Activated CD4-positive, alpha-beta T cell treated with anti-CD3 and anti-CD28 coated beads for 36 hours (primary cell): ENCODE results near the gene S100A4. TPM values are rescaled to one million over a fixed set of nuclear protein-coding genes. Genes with fewer than 3 reads are reported as not detected.

ENCODE experiments used
- ATAC-seq: fragments of 200-7000 bp; cut with Tn5 transposase; one replicate; pipeline ENCODE4 v1.10.0; 2021; ENCODE audit warnings: mild to moderate bottlenecking, moderate library complexity
- CTCF ChIA-PET: fragments of 350-600 bp; sonication (Branson Sonifier 250); formaldehyde crosslinking; loops from one replicate; lab custom pipeline; 2021; ENCODE audit warnings: antibody characterized with exemption; lab: Charles Lee
- POLR2A ChIA-PET: fragments of 350-600 bp; sonication (Branson Sonifier 250); formaldehyde crosslinking; loops from one replicate; lab custom pipeline; 2021; ENCODE audit warnings: antibody characterized with exemption, inconsistent platforms; lab: Charles Lee
- DNase-seq: peaks from one replicate; pipeline ENCODE4 v3.0.0-alpha.2; 2020
- H3K27ac Mint-ChIP-seq: one replicate; pipeline ENCODE4 v1.8.0; 2021; ENCODE audit warnings: mixed read lengths
- H3K27me3 Mint-ChIP-seq: one replicate; pipeline ENCODE4 v1.8.0; 2021; ENCODE audit warnings: mixed read lengths
- H3K36me3 Mint-ChIP-seq: one replicate; pipeline ENCODE4 v1.8.0; 2021; ENCODE audit warnings: low read depth, mixed read lengths
- H3K4me1 Mint-ChIP-seq: one replicate; pipeline ENCODE4 v1.8.0; 2021; ENCODE audit warnings: mixed read lengths
- H3K4me3 Mint-ChIP-seq: one replicate; pipeline ENCODE4 v1.8.0; 2021; ENCODE audit warnings: mild to moderate bottlenecking, moderate library complexity, mixed read lengths
- H3K9me3 Mint-ChIP-seq: one replicate; pipeline ENCODE4 v1.8.0; 2021; ENCODE audit warnings: low read depth, mixed read lengths
- intact Hi-C, 2 experiments: fragments of 100-400 bp; cut with DNase I in 1 of 2; cut with micrococcal nuclease in 1 of 2; formaldehyde crosslinking; loops; one replicate each; pipeline versions ENCODE4 v1.14.2 to v1.15.1; 2022 to 2024; cut with DNase I, micrococcal nuclease
- total RNA-seq, 2 experiments: library from RNA; stranded (reverse); gene quantifications; one replicate each; pipeline ENCODE4 v1.2.3, GENCODE V29; 2021

S100A4 gene
- total RNA-seq, 2 experiments from 2014 or later: 84.8 to 166 TPM

GRCh38 chr1:153548722-153549688 is 3.4 kb upstream of the S100A4 start, which contains the start of gene S100A3:
S100A3 (minus strand) TSS chr1:153549258; CDS start chr1:153548485, 773 bp downstream.
- Mint-ChIP-seq H3K27me3 (no peaks in the 10 kb centered on the region), H3K36me3 (peaks cover 8% of the 10 kb centered on the region), H3K4me3 (no peak within 1 kb of the TSS), H3K4me1 (peaks cover 34% of the 10 kb centered on the region), H3K9me3 (no peaks in the 10 kb centered on the region), H3K27ac (peak within 1 kb of the TSS; percentile 38)
- DNase-seq: no peak
- no peak for ATAC-seq
- intact Hi-C loops: loop anchor here in 1 of 2 experiments (5.0 kb wide), 1 partner anchor 1058 kb away; the partner anchor contains the start of gene ADAR
- CTCF ChIA-PET: interaction anchor here (1.6 kb wide), 1 partner anchor 39 kb away, joined by 4 read pairs; no protein-coding TSS in a partner anchor
- POLR2A ChIA-PET: interaction anchor here (1.6 kb wide), 1 partner anchor 17 kb away, joined by 3 read pairs; no protein-coding TSS in a partner anchor

GRCh38 chr1:153547560-153548551 is 2.2 kb upstream of the S100A4 start:
- Mint-ChIP-seq H3K9me3 (no peaks in the 10 kb centered on the region), H3K36me3 (peaks cover 20% of the 10 kb centered on the region), H3K27ac (no peak overlapping the region), H3K27me3 (no peaks in the 10 kb centered on the region), H3K4me3 (peak overlapping the region; percentile 27), H3K4me1 (peaks cover 46% of the 10 kb centered on the region)
- intact Hi-C loops: loop anchor here in 1 of 2 experiments (5.0 kb wide), 1 partner anchor 1059 kb away; the partner anchor contains the start of gene ADAR
- DNase-seq (no peak), ATAC-seq (no peak)
- POLR2A ChIA-PET: no interaction called here
- CTCF ChIA-PET: no interaction called here

GRCh38 chr1:153546796-153547559 is 1.4 kb upstream of the S100A4 start:
- DNase-seq (no peak), ATAC-seq (no peak)
- intact Hi-C loops: loop anchor here in 1 of 2 experiments (5.0 kb wide), 1 partner anchor 1060 kb away; the partner anchor contains the start of gene ADAR
- Mint-ChIP-seq H3K4me1 (peaks cover 54% of the 10 kb centered on the region), H3K27me3 (no peaks in the 10 kb centered on the region), H3K36me3 (peaks cover 24% of the 10 kb centered on the region), H3K4me3 (peak overlapping the region; percentile 27), H3K27ac (peak overlapping the region; percentile 96), H3K9me3 (no peaks in the 10 kb centered on the region)
- POLR2A ChIA-PET: no interaction called here
- CTCF ChIA-PET: no interaction called here

- peak overlapping the region; percentile 96 for H3K27ac Mint-ChIP-seq
- no peaks in the 10 kb centered on the region for H3K27me3 Mint-ChIP-seq
- peaks cover 60% of the 10 kb centered on the region for H3K4me1 Mint-ChIP-seq
- ATAC-seq (no peak), DNase-seq (no peak)
- H3K4me3 Mint-ChIP-seq: peak overlapping the region; percentile 11
- no peaks in the 10 kb centered on the region for H3K9me3 Mint-ChIP-seq
- ChIA-PET CTCF (interaction anchor here (3.7 to 4.0 kb wide), 2 partner anchors 13 to 22 kb away, joined by 28 to 63 read pairs; partner anchors contain the start of gene S100A6), POLR2A (interaction anchor here (1.6 to 2.5 kb wide), 2 partner anchors 14 to 20 kb away, joined by 5 to 14 read pairs; no protein-coding TSS in a partner anchor)
- peaks cover 24% of the 10 kb centered on the region for H3K36me3 Mint-ChIP-seq
- intact Hi-C loops: loop anchor here in 1 of 2 experiments (5.0 kb wide), 1 partner anchor 1061 kb away; the partner anchor contains the start of gene ADAR
These were observed 765 bp upstream of the S100A4 start for GRCh38 chr1:153546371-153546770.

- Mint-ChIP-seq H3K9me3 (no peaks in the 10 kb centered on the region), H3K27ac (peak overlapping the region; percentile 96), H3K4me1 (peaks cover 78% of the 10 kb centered on the region), H3K27me3 (no peaks in the 10 kb centered on the region), H3K4me3 (peak overlapping the region; percentile 78), H3K36me3 (peaks cover 24% of the 10 kb centered on the region)
- ATAC-seq: no peak
- DNase-seq: no peak
- POLR2A ChIA-PET: interaction anchor here (0.7 to 2.6 kb wide), 7 partner anchors 9 to 89 kb away, joined by 3 to 19 read pairs (median 7); partner anchors contain the start of genes CHTOP and S100A6
- CTCF ChIA-PET: interaction anchor here (0.5 to 4.0 kb wide), 12 partner anchors 11 to 233 kb away, joined by 3 to 63 read pairs (median 4); partner anchors contain the start of gene S100A6
- intact Hi-C loops: loop anchor here (1.0 to 5.0 kb wide), 6 partner anchors 9 to 1063 kb away; partner anchors contain the start of genes S100A6 (in 2 of the 2), ADAR (in 1 of the 2) and CHTOP (in 1 of the 2)
These were observed 1.0 kb downstream of the S100A4 start for GRCh38 chr1:153544453-153545066.

GRCh38 chr1:153543736-153544135 is 1.9 kb downstream of the S100A4 start:
- ATAC-seq: no peak
- intact Hi-C loops: no loop called here
- peak overlapping the region; percentile 78 for H3K4me3 Mint-ChIP-seq

GRCh38 chr1:153542956-153543711 is 2.5 kb downstream of the S100A4 start:
- Mint-ChIP-seq H3K27me3 (no peaks in the 10 kb centered on the region), H3K4me3 (no peak overlapping the region), H3K36me3 (peaks cover 24% of the 10 kb centered on the region), H3K27ac (peak overlapping the region; percentile 96), H3K4me1 (peaks cover 74% of the 10 kb centered on the region), H3K9me3 (no peaks in the 10 kb centered on the region)
- intact Hi-C loops: no loop called here
- ATAC-seq (no peak), DNase-seq (no peak)
- POLR2A ChIA-PET: interaction anchor here (2.6 kb wide), 1 partner anchor 8 kb away, joined by 19 read pairs; the partner anchor contains the start of gene S100A6
- CTCF ChIA-PET: interaction anchor here (0.6 to 4.0 kb wide), 3 partner anchors 9 to 136 kb away, joined by 3 to 63 read pairs (median 28); partner anchors contain the start of gene S100A6

More at GRCh38 chr1:153543736-153544135, 1.9 kb downstream of the S100A4 start:
- Mint-ChIP-seq H3K9me3 (no peaks in the 10 kb centered on the region), H3K4me1 (peaks cover 78% of the 10 kb centered on the region), H3K36me3 (peaks cover 24% of the 10 kb centered on the region), H3K27me3 (no peaks in the 10 kb centered on the region), H3K27ac (peak overlapping the region; percentile 96)
- CTCF ChIA-PET: interaction anchor here (0.6 to 4.0 kb wide), 5 partner anchors 10 to 137 kb away, joined by 3 to 63 read pairs (median 4); partner anchors contain the start of gene S100A6
- POLR2A ChIA-PET: interaction anchor here (2.5 to 2.6 kb wide), 2 partner anchors 8 to 11 kb away, joined by 14 to 19 read pairs; partner anchors contain the start of gene S100A6
- no peak for DNase-seq

GRCh38 chr1:153541641-153542590 is 3.7 kb downstream of the S100A4 start:
- ChIA-PET POLR2A (interaction anchor here (0.7 to 2.8 kb wide), 2 partner anchors 9 to 92 kb away, joined by 3 to 11 read pairs; partner anchors contain the start of gene CHTOP), CTCF (interaction anchor here (0.6 to 4.0 kb wide), 6 partner anchors 8 to 533 kb away, joined by 3 to 63 read pairs (median 3); partner anchors contain the start of gene S100A6)
- Mint-ChIP-seq H3K27ac (peak overlapping the region; percentile 96), H3K4me3 (no peak overlapping the region), H3K9me3 (no peaks in the 10 kb centered on the region), H3K27me3 (no peaks in the 10 kb centered on the region), H3K4me1 (peaks cover 79% of the 10 kb centered on the region), H3K36me3 (peaks cover 24% of the 10 kb centered on the region)
- no peak for DNase-seq
- intact Hi-C loops: no loop called here
- ATAC-seq: no peak
